Upper lobe of left lung (tissue), 6 donors: ENCODE results near the gene PI16. TPM values are rescaled to one million over a fixed set of nuclear protein-coding genes. Genes with fewer than 3 reads are reported as not detected.

ENCODE experiments used
- ATAC-seq, 2 donors: fragments of 200-7000 bp; cut with Tn5 transposase; one replicate each; pipeline ENCODE4 v1.9.1; 2022; ENCODE audit warnings: mild to moderate bottlenecking in 2 of 2, moderate library complexity in 2 of 2; ENCODE audit not compliant: low FRiP score in 2 of 2
- DNase-seq, 2 donors: peaks; one replicate each; pipeline ENCODE4 v3.0.0-alpha.2; 2019 to 2020
- H3K27ac ChIP-seq, 4 donors: fragments of 200-600 bp; sonication (generic); one replicate each; pipeline ENCODE4 v1.5.1; 2016 to 2019
- H3K27me3 ChIP-seq, 4 donors: fragments of 200-600 bp; sonication (generic); one replicate each; pipeline ENCODE4 v1.5.1; 2017 to 2019
- H3K36me3 ChIP-seq, 4 donors: fragments of 200-600 bp; sonication (generic); one replicate each; pipeline ENCODE4 v1.5.1; 2016 to 2019
- H3K4me1 ChIP-seq, 4 donors: fragments of 200-600 bp; sonication (generic); one replicate each; pipeline ENCODE4 v1.5.1; 2018 to 2019
- H3K4me3 ChIP-seq, 4 donors: fragments of 200-600 bp; sonication (generic); one replicate each; pipeline ENCODE4 v1.5.1; 2017 to 2019; ENCODE audit warnings: mild to moderate bottlenecking in 2 of 4, moderate library complexity in 1 of 4
- H3K9me3 ChIP-seq, 4 donors: fragments of 200-600 bp; sonication (generic); one replicate each; pipeline ENCODE4 v1.5.1; 2018 to 2019
- EP300 ChIP-seq, 4 donors: sonication (generic); formaldehyde crosslinking; IDR thresholded peaks; one replicate each; pipeline ENCODE4 v1.5.1; 2017; ENCODE audit warnings: antibody characterized with exemption in 4 of 4, control low read depth in 2 of 4
- POLR2A ChIP-seq, 4 donors: fragments of 450-650 bp; IDR thresholded peaks; one replicate each; pipeline ENCODE4 v1.5.1; 2016 to 2017; ENCODE audit warnings: antibody characterized with exemption in 4 of 4, mild to moderate bottlenecking in 2 of 4
- POLR2AphosphoS5 ChIP-seq, 2 donors: sonication (generic); formaldehyde crosslinking; IDR thresholded peaks; one replicate each; pipeline ENCODE4 v1.5.1; 2017; ENCODE audit warnings: antibody characterized with exemption in 2 of 2
- WGBS, 2 donors: methylation state at CpG; one replicate each; pipeline ENCODE4 v1.1.5; 2017 to 2018; 5-methylcytosine and 5-hydroxymethylcytosine counted together
- total RNA-seq, 6 donors: library from RNA; depleted of rRNA in 4 of 6; stranded (reverse); fragments of >200 nt in 4 of 6; gene quantifications; one replicate each; pipeline versions ENCODE4 v1.1.0 to v1.2.1, GENCODE V29; 2016 to 2021
- TF ChIP-seq, protein P1 (sequence below), 6 experiments: fragments of 450-650 bp in 4 of 6; fragments of 200-600 bp in 2 of 6; sonication (generic) in 2 of 6; IDR thresholded peaks; one replicate each; pipeline ENCODE4 v1.5.1; 2016 to 2019; ENCODE audit warnings: antibody characterized with exemption in 6 of 6
- donor health status: DM: no; HTN: no; CAD: no; lungs with moderate emphysema.
- donor health status: DM: no; HTN: yes; CAD: no; lungs with severe emphysema.

Gene PI16
- total RNA-seq, 6 donors from 2014 or later = 0.44 to 78.9 (median 4.7) TPM; not detected in 1

GRCh38 chr6:36926708-36927513 lies 27.6 kb upstream of the PI16 start:
- Histone ChIP-seq H3K27ac (peak overlapping the region in 3 of 4 donors; percentile 14 to 46 (median 23)), H3K4me1 (peaks cover 4 to 24% (median 12%) of the 10 kb centered on the region in 4 donors), H3K9me3 (no peaks in the 10 kb centered on the region), H3K27me3 (no peaks in the 10 kb centered on the region), H3K4me3 (no peak overlapping the region), H3K36me3 (peaks cover 10 to 37% (median 25%) of the 10 kb centered on the region in 4 donors)
- WGBS, 2 donors = 72 to 85% methylated on average over 10 of the region's 10 CpGs
- DNase-seq (no peak), ATAC-seq (no peak)
- TF ChIP-seq EP300 (IDR thresholded peaks at IDR 0.05) (no peak), POLR2A (IDR thresholded peaks at IDR 0.05) (no peak), POLR2AphosphoS5 (IDR thresholded peaks at IDR 0.05) (no peak)
- TF ChIP-seq, protein P1, sequence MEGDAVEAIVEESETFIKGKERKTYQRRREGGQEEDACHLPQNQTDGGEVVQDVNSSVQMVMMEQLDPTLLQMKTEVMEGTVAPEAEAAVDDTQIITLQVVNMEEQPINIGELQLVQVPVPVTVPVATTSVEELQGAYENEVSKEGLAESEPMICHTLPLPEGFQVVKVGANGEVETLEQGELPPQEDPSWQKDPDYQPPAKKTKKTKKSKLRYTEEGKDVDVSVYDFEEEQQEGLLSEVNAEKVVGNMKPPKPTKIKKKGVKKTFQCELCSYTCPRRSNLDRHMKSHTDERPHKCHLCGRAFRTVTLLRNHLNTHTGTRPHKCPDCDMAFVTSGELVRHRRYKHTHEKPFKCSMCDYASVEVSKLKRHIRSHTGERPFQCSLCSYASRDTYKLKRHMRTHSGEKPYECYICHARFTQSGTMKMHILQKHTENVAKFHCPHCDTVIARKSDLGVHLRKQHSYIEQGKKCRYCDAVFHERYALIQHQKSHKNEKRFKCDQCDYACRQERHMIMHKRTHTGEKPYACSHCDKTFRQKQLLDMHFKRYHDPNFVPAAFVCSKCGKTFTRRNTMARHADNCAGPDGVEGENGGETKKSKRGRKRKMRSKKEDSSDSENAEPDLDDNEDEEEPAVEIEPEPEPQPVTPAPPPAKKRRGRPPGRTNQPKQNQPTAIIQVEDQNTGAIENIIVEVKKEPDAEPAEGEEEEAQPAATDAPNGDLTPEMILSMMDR (IDR thresholded peaks at IDR 0.05) = no peak

- Histone ChIP-seq H3K27me3 (no peaks in the 10 kb centered on the region), H3K27ac (peak overlapping the region in 3 of 4 donors; percentile 14 to 46 (median 23)), H3K4me3 (no peak overlapping the region), H3K9me3 (no peaks in the 10 kb centered on the region), H3K4me1 (peaks cover 4 to 24% (median 12%) of the 10 kb centered on the region in 4 donors), H3K36me3 (peaks cover 10 to 30% (median 22%) of the 10 kb centered on the region in 4 donors)
- TF ChIP-seq POLR2AphosphoS5 (IDR thresholded peaks at IDR 0.05) (peak in 1 of 2 donors; percentile 61), POLR2A (IDR thresholded peaks at IDR 0.05) (no peak)
- WGBS, 2 donors = 58 to 69% methylated on average over 12 to 13 of the region's 13 CpGs
- ATAC-seq (peak; percentile 9 to 51), DNase-seq (no peak)
Measured at GRCh38 chr6:36927691-36928546, 26.6 kb upstream of the PI16 start.

DNA sequence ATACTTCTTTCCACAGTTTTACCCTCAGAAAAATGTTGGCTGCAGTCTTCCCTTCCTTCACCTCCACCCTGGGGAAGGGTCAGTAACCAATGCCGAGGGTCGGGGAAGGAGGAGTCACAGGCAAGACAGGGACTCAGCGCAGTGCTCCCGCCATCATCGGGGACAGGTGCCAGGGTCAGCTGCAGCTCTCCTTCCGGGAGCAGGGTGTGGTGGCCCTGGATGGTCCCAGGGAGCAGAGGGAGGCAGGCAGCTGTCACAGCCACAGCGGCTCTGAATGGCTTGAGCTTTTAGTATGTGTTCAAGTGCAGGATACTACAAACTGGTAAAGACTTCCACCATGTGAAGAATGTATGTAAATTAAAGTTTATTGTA lies 26.0 kb upstream of the PI16 start:
- no peak overlapping the region for H3K4me3 ChIP-seq
- WGBS, 2 donors = 75 to 77% methylated on average over 7 of the region's 7 CpGs
- peaks cover 4 to 24% (median 12%) of the 10 kb centered on the region in 4 donors for H3K4me1 ChIP-seq
- H3K9me3 ChIP-seq = no peaks in the 10 kb centered on the region
- TF ChIP-seq EP300 (IDR thresholded peaks at IDR 0.05) = no peak
- TF ChIP-seq, protein P1 (IDR thresholded peaks at IDR 0.05) = no peak
- TF ChIP-seq POLR2AphosphoS5 (IDR thresholded peaks at IDR 0.05) = no peak
- TF ChIP-seq POLR2A (IDR thresholded peaks at IDR 0.05) = no peak
- peak in 1 of 2 donors; percentile 13 for ATAC-seq
- peak overlapping the region in 1 of 4 donors; percentile 15 for H3K27ac ChIP-seq
- no peaks in the 10 kb centered on the region for H3K27me3 ChIP-seq
- DNase-seq = peak in 1 of 2 donors; percentile 31
- H3K36me3 ChIP-seq = peaks cover 7 to 24% (median 16%) of the 10 kb centered on the region in 4 donors

DNA sequence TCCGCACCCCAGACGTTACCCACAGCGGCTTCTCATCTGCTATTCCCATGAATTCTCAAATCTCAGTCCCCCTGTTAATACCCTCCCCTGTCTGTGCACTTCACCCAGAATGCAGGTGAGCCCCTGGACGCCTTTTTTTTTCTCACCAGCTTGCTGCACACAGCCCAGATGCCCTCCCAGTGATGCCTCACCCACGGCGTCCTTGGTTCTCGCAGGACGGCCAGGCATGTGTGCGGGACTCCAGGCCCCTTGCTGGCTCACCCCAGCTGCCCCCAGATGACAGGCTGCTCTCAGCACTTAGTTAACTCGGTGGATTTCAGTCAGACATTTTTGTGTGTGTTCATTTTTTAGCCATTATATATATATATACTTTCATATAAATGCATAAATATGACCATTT lies 25.4 kb upstream of the PI16 start:
- Histone ChIP-seq H3K4me3 (no peak overlapping the region), H3K36me3 (peaks cover 5 to 18% (median 10%) of the 10 kb centered on the region in 4 donors), H3K27ac (no peak overlapping the region), H3K27me3 (no peaks in the 10 kb centered on the region), H3K9me3 (no peaks in the 10 kb centered on the region), H3K4me1 (peaks cover 4 to 24% (median 12%) of the 10 kb centered on the region in 4 donors)
- TF ChIP-seq EP300 (IDR thresholded peaks at IDR 0.05) = no peak
- TF ChIP-seq POLR2A (IDR thresholded peaks at IDR 0.05) = no peak
- no peak for TF ChIP-seq POLR2AphosphoS5 (IDR thresholded peaks at IDR 0.05)
- TF ChIP-seq, protein P1 (IDR thresholded peaks at IDR 0.05) = no peak
- ATAC-seq (no peak), DNase-seq (peak in 1 of 2 donors; percentile 42)
- WGBS, 2 donors = 84 to 92% methylated on average over 10 of the region's 10 CpGs

- 35 to 39% methylated on average over 5 of the region's 5 CpGs for WGBS, 2 donors
- Histone ChIP-seq H3K4me1 (peaks cover 4 to 24% (median 12%) of the 10 kb centered on the region in 4 donors), H3K4me3 (no peak overlapping the region), H3K36me3 (peaks cover 4 to 14% (median 5%) of the 10 kb centered on the region in 4 donors), H3K27ac (no peak overlapping the region), H3K27me3 (no peaks in the 10 kb centered on the region), H3K9me3 (no peaks in the 10 kb centered on the region)
- no peak for TF ChIP-seq EP300 (IDR thresholded peaks at IDR 0.05)
- TF ChIP-seq POLR2AphosphoS5 (IDR thresholded peaks at IDR 0.05) = no peak
- TF ChIP-seq POLR2A (IDR thresholded peaks at IDR 0.05) = no peak
- TF ChIP-seq, protein P1 (IDR thresholded peaks at IDR 0.05) = no peak
- peak in 1 of 2 donors; percentile 15 for ATAC-seq
- no peak for DNase-seq
Measured at GRCh38 chr6:36929607-36930006, 24.9 kb upstream of the PI16 start.
